Renal cortex interstitium (tissue), 11 donors: ENCODE data around the gene HSPB2. TPM values are rescaled to one million over a fixed set of nuclear protein-coding genes. Genes with fewer than 3 reads are reported as not detected.
A peak's percentile ranks its signal among the peaks of the same experiment; 100 is the strongest.
"Not testable (repeated sequence)": the region's sequence is repeated elsewhere in the genome, so short reads cannot be mapped to it uniquely, and the experiment has no call there.

Source experiments
- DNase-seq, 11 donors: peaks; one replicate each; pipeline ENCODE4 v3.0.0-alpha.2; 2013; ENCODE audit warnings: low read depth in 9 of 11, low spot score in 4 of 11; ENCODE audit errors: extremely low read depth in 1 of 11
- polyA plus RNA-seq, 3 donors: library from polyadenylated mRNA; unstranded; fragments of 120-200 nt; gene quantifications; one replicate each; pipeline ENCODE4 v1.2.1, GENCODE V29; 2013; ENCODE audit not compliant: insufficient read length in 3 of 3

The HSPB2 gene
- polyA plus RNA-seq, 3 donors, result 1.5 to 2.8 (median 2.6) TPM

- not testable (repeated sequence) for DNase-seq
Observed at GRCh38 chr11:111933176-111933575, 20.6 kb downstream of the HSPB2 start.

DNA sequence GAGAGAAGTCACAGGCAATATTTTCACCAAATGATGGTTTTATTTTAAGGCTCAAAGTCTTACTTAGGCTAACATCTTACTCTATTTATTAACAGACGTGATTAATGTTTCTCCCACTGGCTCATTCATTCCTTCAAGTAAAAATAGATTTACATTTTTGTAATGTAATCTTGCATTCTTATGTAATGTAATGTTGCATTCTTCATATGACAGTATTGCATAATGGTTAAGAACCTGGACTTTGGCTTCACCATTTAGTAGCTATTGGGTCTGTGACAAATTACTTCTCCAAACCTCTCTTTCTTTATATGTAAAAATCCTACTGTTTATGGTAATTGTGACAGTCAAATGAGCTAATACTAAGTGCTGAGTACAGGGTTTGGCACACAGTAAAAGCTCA, 21.3 kb downstream of the HSPB2 start:
- DNase-seq, result no peak

- no peak for DNase-seq
Observed at GRCh38 chr11:111934306-111934705, 21.8 kb downstream of the HSPB2 start.

GRCh38 chr11:111935317-111936039, 22.9 kb downstream of the HSPB2 start:
- DNase-seq, result no peak

GRCh38 chr11:111936040-111936540, 23.6 kb downstream of the HSPB2 start:
- DNase-seq, result no peak

GRCh38 chr11:111937461-111937769, 24.9 kb downstream of the HSPB2 start:
- DNase-seq, result peak in 1 of 11 donors; percentile 44

DNA sequence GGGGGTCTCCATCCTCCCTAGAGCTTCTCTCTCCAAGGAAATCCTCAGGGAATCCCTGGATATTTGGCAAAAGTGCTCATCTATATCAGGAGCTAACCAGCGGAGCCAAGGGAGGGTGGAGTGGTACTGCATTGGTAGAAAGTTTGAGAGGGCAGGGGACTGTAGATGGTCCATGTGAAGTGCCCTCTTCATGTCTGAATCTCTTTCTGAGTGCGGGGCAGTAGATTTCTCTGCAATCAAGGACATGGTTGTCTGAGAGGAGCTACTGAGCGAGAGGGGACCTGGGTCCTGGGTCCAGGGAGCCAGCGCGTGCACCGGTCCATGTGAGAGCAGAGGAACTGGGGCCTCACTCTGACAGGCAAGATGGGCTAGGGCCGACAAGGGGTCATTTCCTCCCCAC, 25.3 kb downstream of the HSPB2 start:
- no peak for DNase-seq

GRCh38 chr11:111938687-111939160, 26.2 kb downstream of the HSPB2 start:
- DNase-seq, result no peak

DNA sequence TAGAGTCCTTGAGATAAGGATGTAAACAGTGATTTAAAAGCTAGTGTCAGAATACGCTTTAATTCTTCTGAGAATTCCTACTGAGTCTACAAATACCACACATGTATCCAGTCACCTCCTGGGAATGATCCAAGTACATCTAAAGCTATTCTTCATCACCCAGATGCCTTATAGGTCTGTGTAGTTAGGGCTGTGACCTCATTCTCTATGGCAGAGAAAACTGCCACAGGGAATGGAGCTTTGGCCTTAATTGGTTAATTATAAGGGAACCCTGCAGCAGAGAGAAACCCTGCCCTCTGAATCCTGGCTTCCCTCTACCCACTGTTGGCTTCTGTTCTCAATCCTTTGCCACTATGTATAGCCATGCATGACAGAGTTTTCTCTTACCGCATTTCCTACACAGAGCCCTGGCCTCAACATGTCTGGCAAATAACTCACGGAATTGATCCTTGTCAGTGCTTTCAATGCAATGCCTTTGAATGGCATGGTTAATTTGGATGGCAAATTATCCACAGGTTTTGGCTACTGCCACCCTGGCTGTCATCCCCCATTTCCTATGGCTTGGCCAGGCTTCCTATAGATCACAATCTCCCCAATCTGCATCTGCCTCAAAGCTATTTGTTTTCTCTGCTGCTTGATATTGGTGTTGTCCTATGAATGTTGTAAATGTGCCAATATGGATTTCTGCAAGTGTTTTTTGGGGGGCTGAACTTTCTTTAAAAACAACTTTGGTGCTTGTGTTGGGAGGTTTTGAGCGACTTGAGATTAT, 27.5 kb downstream of the HSPB2 start:
- no peak for DNase-seq

DNA sequence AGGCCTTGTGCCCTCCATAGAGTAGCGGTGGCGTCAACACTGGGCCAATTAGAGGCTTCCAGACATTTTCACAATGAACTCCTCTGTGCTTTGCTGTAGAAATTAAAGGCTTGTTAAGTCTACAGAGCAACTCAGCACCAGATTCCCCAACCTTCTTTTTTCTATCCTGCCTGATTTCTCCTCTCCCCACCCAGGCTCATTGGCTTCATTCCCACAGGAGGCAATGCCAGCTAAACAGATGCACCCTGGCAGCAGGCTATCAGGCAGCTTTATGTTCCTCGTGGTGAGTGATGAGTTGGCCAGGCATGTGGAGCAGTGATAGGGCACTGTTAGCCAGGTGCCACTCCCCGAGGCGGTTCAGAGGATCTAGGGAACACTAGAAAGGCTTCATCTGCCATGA, 29.4 kb downstream of the HSPB2 start:
- no peak for DNase-seq

- DNase-seq, result no peak
Observed at GRCh38 chr11:111942829-111943228, 30.3 kb downstream of the HSPB2 start.

- DNase-seq, result no peak
Observed at GRCh38 chr11:111944139-111944538, 31.6 kb downstream of the HSPB2 start.

- DNase-seq, result no peak
Observed at GRCh38 chr11:111944651-111945051, 32.1 kb downstream of the HSPB2 start.

GRCh38 chr11:111945198-111945597, 32.7 kb downstream of the HSPB2 start:
- no peak for DNase-seq

DNA sequence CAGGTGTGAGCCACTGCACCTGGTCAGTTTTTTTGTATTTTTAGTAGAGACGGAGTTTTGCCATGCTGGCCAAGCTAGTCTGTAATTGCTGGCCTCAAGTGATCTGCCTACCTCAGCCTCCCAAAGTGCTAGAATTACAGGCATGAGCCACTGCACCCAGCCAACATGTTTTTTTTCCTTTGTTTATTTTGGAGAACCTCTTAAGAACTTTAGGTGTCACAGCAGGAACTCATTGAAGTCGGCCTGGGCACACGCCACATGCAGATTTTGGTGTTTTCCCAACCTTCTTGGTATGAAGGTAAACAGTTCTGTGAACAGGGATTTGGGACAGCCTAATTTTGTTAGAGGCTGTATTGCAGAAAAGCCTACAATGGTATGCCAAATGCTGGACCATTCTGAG, 34.0 kb downstream of the HSPB2 start:
- no peak for DNase-seq

GRCh38 chr11:111947143-111947542, 34.6 kb downstream of the HSPB2 start:
- DNase-seq, result no peak

DNA sequence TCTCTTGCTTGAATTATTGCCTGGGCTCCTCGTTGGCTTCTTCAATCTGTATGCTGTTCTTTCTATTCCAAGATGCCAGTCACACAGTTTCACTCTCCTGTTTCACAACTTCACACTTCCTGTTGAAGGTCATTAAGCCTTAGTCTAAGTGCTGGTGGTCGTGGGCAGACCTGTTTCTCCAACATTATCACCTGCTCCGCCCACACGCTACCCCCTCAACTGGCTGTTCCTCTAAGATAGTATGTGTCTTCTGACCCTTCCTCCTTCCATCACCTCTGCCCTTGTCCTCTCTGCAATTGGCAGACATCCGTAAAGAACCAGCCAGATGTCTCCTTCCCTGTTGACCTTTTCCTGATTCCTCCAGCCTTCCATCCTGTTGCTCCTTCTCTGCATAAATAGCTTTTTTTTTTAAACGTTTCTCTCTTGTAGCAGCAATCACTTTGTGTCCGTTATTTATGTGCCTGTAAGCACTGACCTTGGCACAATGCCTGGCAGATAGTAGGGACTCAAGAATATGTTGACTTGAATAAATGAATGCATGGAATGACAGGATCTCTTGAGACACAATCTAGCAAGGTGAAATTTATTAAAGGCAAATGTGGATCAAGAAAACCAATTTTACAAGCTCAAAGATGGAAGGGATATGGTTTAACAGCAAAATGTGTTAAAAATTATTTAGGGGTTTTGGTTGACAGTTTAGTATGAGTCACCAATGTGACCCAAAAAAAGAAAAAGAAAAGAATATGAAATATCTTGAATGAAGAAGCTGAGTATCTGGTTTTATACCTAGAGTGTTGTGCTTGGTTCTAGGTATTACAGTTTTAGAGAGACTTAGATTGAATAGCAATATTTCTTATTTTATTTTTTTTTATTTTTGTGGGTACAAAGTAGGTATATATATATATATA, 37.2 kb downstream of the HSPB2 start:
- no peak for DNase-seq

DNA sequence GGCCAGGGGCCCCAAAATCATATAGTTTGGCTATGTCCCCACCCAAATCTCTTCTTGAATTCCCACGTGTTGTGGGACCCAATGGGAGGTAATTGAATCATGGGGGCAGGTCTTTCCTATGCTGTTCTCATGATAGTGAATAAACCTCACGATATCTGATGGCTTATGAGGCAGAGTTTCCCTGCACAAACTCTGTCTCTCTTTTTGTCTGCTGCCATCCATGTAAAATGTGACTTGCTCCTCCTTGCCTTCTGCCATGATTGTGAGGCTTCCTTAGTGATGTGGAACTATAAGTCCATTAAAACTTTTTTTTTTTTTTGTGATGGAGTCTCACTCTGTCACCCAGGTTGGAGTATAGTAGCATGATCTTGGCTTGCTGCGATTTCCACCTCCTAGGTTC, 39.0 kb downstream of the HSPB2 start:
- no peak for DNase-seq

DNA sequence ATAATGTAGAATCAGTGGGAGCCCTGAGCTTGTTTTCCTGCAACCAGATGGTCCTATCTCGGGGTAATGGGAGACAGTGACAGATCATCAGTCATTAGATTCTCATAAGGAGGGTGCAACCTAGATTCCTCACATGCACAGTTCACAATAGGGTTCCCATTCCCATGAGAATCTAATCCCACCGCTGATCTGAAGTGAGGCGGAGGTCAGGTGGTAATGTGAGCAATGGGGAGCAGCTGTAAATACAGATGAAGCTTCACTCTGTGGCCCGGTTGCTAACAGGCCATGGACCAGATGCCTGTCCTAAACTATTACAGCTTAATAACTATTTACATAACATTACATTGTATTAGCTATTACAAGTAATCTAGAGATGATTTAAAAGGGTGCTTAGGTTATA, 41.6 kb downstream of the HSPB2 start:
- no peak for DNase-seq
